GM10266 (cell line): ENCODE measurements around the gene ADGRE1.
"Not testable (repeated sequence)": the region's sequence is repeated elsewhere in the genome, so short reads cannot be mapped to it uniquely, and the experiment has no call there.

Experiments
- DNase-seq: peaks from one replicate; pipeline ENCODE4 v3.0.0; 2012; ENCODE audit errors: extremely low spot score
- CTCF ChIP-seq: IDR thresholded peaks from 2 replicates; pipeline ENCODE4 v1.5.1; 2012; ENCODE audit warnings: mild to moderate bottlenecking, low read depth; ENCODE audit not compliant: control insufficient read depth, insufficient read depth; ENCODE audit errors: missing control alignments

ADGRE1 gene

GRCh38 chr19:6865849-6866248 is 21.5 kb upstream of the ADGRE1 start:
- TF ChIP-seq CTCF: no peak
- no peak for DNase-seq

GRCh38 chr19:6866741-6867151 is 20.6 kb upstream of the ADGRE1 start:
- no peak for TF ChIP-seq CTCF
- no peak for DNase-seq

GRCh38 chr19:6868351-6868750 is 19.0 kb upstream of the ADGRE1 start:
- DNase-seq: no peak

GRCh38 chr19:6869151-6869882 is 18.1 kb upstream of the ADGRE1 start:
- DNase-seq: not testable (repeated sequence)

More at GRCh38 chr19:6868351-6868750, 19.0 kb upstream of the ADGRE1 start:
- TF ChIP-seq CTCF: no peak

- TF ChIP-seq CTCF: no peak
- no peak for DNase-seq
These were observed 13.5 kb upstream of the ADGRE1 start for GRCh38 chr19:6873708-6874431.

- no peak for DNase-seq
- no peak for TF ChIP-seq CTCF
These were observed 12.2 kb upstream of the ADGRE1 start for GRCh38 chr19:6875218-6875617.

GRCh38 chr19:6876748-6877147 is 10.6 kb upstream of the ADGRE1 start:
- DNase-seq: no peak
- no peak for TF ChIP-seq CTCF
